ENCODE results near the gene DIPK1C. TPM values are rescaled to one million over a fixed set of nuclear protein-coding genes. Genes with fewer than 3 reads are reported as not detected.

Gene DIPK1C
- total RNA-seq, 2 donors from 2014 or later, result not detected

DNA sequence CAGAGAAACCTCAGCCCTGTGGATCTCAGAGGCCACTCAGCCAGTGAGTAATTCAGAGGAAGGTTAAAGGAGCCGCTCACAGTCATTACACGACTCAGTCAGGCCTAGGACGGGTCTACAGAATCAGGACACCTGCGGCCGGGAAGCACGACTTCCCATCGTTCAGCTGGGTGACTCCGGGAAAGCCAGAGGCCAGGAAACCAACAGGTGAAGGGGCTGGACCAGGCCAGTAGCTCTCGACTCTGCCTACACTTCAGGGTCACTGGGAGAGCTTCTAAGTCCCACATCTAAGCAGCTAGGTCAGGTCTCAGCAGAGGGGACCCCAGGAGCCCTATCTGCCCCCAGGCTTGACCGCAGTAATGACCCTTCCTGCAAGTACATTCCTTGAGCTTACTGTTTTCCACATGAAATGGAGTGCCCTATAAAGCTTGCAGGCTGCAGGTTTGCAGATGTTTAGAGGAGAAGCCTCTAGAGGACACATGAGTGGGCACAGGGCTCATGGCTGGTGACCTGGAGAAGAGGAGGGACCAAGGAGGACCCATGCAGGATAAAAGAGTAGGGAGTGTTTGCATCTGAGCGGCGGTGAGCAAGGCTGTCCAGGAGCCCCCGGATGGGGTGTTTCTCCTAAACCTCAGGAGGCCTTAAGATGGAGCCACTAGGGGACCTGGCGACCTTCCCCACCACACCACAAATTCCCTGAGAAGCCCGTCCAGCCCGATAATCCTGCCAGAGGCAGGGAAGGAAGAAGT is 9.5 kb downstream of the DIPK1C start:
- Histone ChIP-seq H3K27me3 (no peaks in the 10 kb centered on the region), H3K4me1 (peaks cover 10% of the 10 kb centered on the region), H3K9me3 (no peaks in the 10 kb centered on the region), H3K27ac (no peak overlapping the region), H3K36me3 (replicated peaks in 1 of 2; ENCODE audit: insufficient read depth in 1 of 2, low read depth in 2 of 2) (no peaks in the 10 kb centered on the region), H3K4me3 (no peak overlapping the region)
- DNase-seq (no peak), ATAC-seq (no peak)
- WGBS, 2 donors, result 85 to 93% methylated on average over 15 to 16 of the region's 16 CpGs
- intact Hi-C loops (cut with DNase I), result no loop called here
- no peak for TF ChIP-seq POLR2A (IDR thresholded peaks at IDR 0.05)
- TF ChIP-seq, protein P1, sequence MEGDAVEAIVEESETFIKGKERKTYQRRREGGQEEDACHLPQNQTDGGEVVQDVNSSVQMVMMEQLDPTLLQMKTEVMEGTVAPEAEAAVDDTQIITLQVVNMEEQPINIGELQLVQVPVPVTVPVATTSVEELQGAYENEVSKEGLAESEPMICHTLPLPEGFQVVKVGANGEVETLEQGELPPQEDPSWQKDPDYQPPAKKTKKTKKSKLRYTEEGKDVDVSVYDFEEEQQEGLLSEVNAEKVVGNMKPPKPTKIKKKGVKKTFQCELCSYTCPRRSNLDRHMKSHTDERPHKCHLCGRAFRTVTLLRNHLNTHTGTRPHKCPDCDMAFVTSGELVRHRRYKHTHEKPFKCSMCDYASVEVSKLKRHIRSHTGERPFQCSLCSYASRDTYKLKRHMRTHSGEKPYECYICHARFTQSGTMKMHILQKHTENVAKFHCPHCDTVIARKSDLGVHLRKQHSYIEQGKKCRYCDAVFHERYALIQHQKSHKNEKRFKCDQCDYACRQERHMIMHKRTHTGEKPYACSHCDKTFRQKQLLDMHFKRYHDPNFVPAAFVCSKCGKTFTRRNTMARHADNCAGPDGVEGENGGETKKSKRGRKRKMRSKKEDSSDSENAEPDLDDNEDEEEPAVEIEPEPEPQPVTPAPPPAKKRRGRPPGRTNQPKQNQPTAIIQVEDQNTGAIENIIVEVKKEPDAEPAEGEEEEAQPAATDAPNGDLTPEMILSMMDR (IDR thresholded peaks at IDR 0.05), result no peak

DNA sequence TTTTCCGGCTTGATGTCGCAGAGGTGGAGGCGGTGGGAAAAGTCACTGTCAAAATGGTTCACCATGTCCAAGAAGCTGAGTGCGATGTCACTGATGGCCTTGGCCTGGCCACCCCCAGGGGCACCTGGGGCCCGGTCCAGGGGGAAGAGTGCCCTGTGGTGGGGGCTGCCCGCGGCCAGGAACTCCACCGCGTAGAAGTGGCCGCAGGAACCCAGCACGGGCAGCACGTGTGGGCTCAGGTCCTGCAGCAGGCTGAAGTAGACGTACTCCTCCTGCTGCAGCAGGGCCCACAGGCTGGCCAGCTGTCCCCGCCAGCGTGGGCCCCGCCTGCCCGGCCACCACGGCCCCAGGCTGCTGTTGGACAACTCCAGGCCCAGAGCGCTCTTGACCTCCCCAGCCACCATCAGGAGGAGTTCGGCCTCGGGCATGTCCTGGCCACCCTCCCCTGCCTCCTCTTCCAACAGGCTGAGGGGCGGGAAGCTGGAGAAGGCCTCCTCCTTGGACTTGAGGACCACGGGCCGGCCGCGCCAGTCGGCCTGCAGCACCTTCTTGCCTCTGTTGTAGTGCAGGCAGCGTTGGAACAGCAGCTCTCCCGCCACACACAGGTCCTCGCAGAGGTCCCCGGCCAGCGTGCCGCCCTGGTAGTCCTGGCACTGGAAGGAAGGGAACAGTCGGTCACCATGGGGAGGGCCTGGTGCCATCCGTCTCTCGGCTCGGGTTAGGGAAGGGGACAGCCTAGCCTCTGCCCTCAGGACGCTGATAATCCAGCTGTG is 10.3 kb downstream of the DIPK1C start:
- H3K36me3 ChIP-seq (replicated peaks in 1 of 2; ENCODE audit: insufficient read depth in 1 of 2, low read depth in 2 of 2), result no peaks in the 10 kb centered on the region
- H3K27ac ChIP-seq, result no peak overlapping the region
- no peak for DNase-seq
- H3K4me1 ChIP-seq, result peaks cover 10% of the 10 kb centered on the region
- TF ChIP-seq, protein P1 (IDR thresholded peaks at IDR 0.05), result no peak
- no peak for TF ChIP-seq POLR2A (IDR thresholded peaks at IDR 0.05)
- no peak overlapping the region for H3K4me3 ChIP-seq
- ATAC-seq, result no peak
- intact Hi-C loops (cut with DNase I), result no loop called here
- no peaks in the 10 kb centered on the region for H3K27me3 ChIP-seq
- no peaks in the 10 kb centered on the region for H3K9me3 ChIP-seq
- 91 to 94% methylated on average over 20 to 37 of the region's 38 CpGs for WGBS, 2 donors

DNA sequence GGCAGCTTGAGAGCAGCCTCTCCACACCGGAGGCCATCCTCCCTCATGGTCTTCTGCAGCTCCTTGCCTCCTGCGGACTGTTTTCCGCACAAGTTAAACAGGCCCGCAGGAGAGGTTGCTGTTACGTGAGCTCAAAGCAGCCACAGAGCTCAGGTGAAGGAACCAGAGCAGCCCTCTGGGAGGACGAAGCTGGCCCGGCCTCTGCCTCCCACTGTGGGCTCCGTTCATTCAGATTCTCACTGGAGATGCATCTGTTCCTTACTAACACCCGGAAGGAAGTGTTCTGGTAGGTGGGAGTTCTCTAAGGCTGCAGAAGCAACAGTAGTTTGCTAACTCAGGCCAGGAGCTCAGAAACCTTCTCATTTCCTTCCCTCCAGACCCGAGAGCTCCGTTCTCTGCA is 10.9 kb downstream of the DIPK1C start:
- Histone ChIP-seq H3K27me3 (no peaks in the 10 kb centered on the region), H3K36me3 (replicated peaks in 1 of 2; ENCODE audit: insufficient read depth in 1 of 2, low read depth in 2 of 2) (no peaks in the 10 kb centered on the region), H3K4me3 (no peak overlapping the region), H3K27ac (no peak overlapping the region), H3K9me3 (no peaks in the 10 kb centered on the region), H3K4me1 (peaks cover 10% of the 10 kb centered on the region)
- TF ChIP-seq POLR2A (IDR thresholded peaks at IDR 0.05), result no peak
- TF ChIP-seq, protein P1 (IDR thresholded peaks at IDR 0.05), result no peak
- DNase-seq, result no peak
- ATAC-seq, result no peak
- intact Hi-C loops (cut with DNase I), result no loop called here
- 87 to 88% methylated on average over 11 of the region's 11 CpGs for WGBS, 2 donors

DNA sequence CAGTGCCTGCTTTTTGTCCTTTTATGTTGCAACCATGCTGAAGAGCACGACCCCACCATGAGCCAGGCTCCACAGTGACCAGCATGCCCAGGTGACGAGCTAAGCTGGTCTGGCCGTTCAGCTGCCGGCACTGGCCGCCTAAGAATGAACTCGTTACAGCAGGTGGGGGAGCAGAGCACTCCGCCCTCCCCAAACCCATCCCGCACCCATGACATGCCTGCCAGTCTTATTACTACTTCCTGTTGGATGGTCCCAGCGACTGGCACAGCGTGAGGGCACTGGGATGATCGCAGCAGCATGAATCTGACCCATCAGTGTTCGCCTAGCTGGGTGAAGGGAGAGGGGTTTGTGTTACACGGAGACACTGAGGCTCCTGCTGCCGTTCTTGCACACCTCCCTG is 11.5 kb downstream of the DIPK1C start:
- Histone ChIP-seq H3K27me3 (no peaks in the 10 kb centered on the region), H3K4me3 (no peak overlapping the region), H3K27ac (no peak overlapping the region), H3K36me3 (replicated peaks in 1 of 2; ENCODE audit: insufficient read depth in 1 of 2, low read depth in 2 of 2) (no peaks in the 10 kb centered on the region), H3K9me3 (no peaks in the 10 kb centered on the region), H3K4me1 (peaks cover 10% of the 10 kb centered on the region)
- WGBS, 2 donors, result 85 to 89% methylated on average over 5 to 14 of the region's 14 CpGs
- ATAC-seq, result no peak
- no peak for DNase-seq
- intact Hi-C loops (cut with DNase I), result no loop called here
- TF ChIP-seq POLR2A (IDR thresholded peaks at IDR 0.05), result no peak
- TF ChIP-seq, protein P1 (IDR thresholded peaks at IDR 0.05), result no peak
